ENCODE data around the gene MELTF.
"Not testable (repeated sequence)": the region's sequence is repeated elsewhere in the genome, so short reads cannot be mapped to it uniquely, and the experiment has no call there.

MELTF gene

GRCh38 chr3:197029511-197030167 lies at the start of gene MELTF:
Gene MELTF, minus strand, starts transcription at chr3:197029817. Its CDS starts 115 bp downstream, at chr3:197029702.
- in situ Hi-C loops (cut with MboI; ENCODE audit: low sequenced_read_pairs) = no loop called here

- in situ Hi-C loops (cut with MboI; ENCODE audit: low sequenced_read_pairs) = no loop called here
These were observed 46.8 kb upstream of the MELTF start for GRCh38 chr3:197076415-197076814.

- in situ Hi-C loops (cut with MboI; ENCODE audit: low sequenced_read_pairs) = no loop called here
These were observed 38.5 kb upstream of the MELTF start for GRCh38 chr3:197068077-197068476.

- in situ Hi-C loops (cut with MboI; ENCODE audit: low sequenced_read_pairs) = no loop called here
These were observed 35.2 kb upstream of the MELTF start for GRCh38 chr3:197064771-197065170.

GRCh38 chr3:197062446-197062845 lies 32.8 kb upstream of the MELTF start:
- in situ Hi-C loops (cut with MboI; ENCODE audit: low sequenced_read_pairs) = no loop called here

GRCh38 chr3:197051637-197052036 lies 22.0 kb upstream of the MELTF start:
- in situ Hi-C loops (cut with MboI; ENCODE audit: low sequenced_read_pairs) = not testable (repeated sequence)

GRCh38 chr3:197050511-197050910 lies 20.9 kb upstream of the MELTF start:
- in situ Hi-C loops (cut with MboI; ENCODE audit: low sequenced_read_pairs) = no loop called here

- in situ Hi-C loops (cut with MboI; ENCODE audit: low sequenced_read_pairs) = no loop called here
These were observed 12.9 kb upstream of the MELTF start for GRCh38 chr3:197042539-197042938.

GRCh38 chr3:197041875-197042488 lies 12.4 kb upstream of the MELTF start:
- in situ Hi-C loops (cut with MboI; ENCODE audit: low sequenced_read_pairs) = no loop called here

GRCh38 chr3:197040658-197041057 lies 11.0 kb upstream of the MELTF start:
- in situ Hi-C loops (cut with MboI; ENCODE audit: low sequenced_read_pairs) = no loop called here

- in situ Hi-C loops (cut with MboI; ENCODE audit: low sequenced_read_pairs) = no loop called here
These were observed 9.3 kb upstream of the MELTF start for GRCh38 chr3:197038679-197039462.

- in situ Hi-C loops (cut with MboI; ENCODE audit: low sequenced_read_pairs) = no loop called here
These were observed 6.0 kb upstream of the MELTF start for GRCh38 chr3:197035577-197035976.

- in situ Hi-C loops (cut with MboI; ENCODE audit: low sequenced_read_pairs) = not testable (repeated sequence)
These were observed 5.2 kb upstream of the MELTF start for GRCh38 chr3:197034778-197035177.

- in situ Hi-C loops (cut with MboI; ENCODE audit: low sequenced_read_pairs) = not testable (repeated sequence)
These were observed 4.1 kb upstream of the MELTF start for GRCh38 chr3:197033764-197034163.

- in situ Hi-C loops (cut with MboI; ENCODE audit: low sequenced_read_pairs) = no loop called here
These were observed 2.0 kb upstream of the MELTF start for GRCh38 chr3:197031315-197032285.

- in situ Hi-C loops (cut with MboI; ENCODE audit: low sequenced_read_pairs) = no loop called here
These were observed 1.0 kb upstream of the MELTF start for GRCh38 chr3:197030379-197031314.

- in situ Hi-C loops (cut with MboI; ENCODE audit: low sequenced_read_pairs) = no loop called here
These were observed 698 bp downstream of the MELTF start for GRCh38 chr3:197028728-197029510.

- in situ Hi-C loops (cut with MboI; ENCODE audit: low sequenced_read_pairs) = no loop called here
These were observed 1.5 kb downstream of the MELTF start for GRCh38 chr3:197027896-197028727.
